Central memory CD4-positive, alpha-beta T cell (primary cell): Measurements from ENCODE around the gene KCNJ15.

Experiments used
- DNase-seq: peaks from one replicate; pipeline ENCODE4 v3.0.0; 2022

The KCNJ15 gene

DNA sequence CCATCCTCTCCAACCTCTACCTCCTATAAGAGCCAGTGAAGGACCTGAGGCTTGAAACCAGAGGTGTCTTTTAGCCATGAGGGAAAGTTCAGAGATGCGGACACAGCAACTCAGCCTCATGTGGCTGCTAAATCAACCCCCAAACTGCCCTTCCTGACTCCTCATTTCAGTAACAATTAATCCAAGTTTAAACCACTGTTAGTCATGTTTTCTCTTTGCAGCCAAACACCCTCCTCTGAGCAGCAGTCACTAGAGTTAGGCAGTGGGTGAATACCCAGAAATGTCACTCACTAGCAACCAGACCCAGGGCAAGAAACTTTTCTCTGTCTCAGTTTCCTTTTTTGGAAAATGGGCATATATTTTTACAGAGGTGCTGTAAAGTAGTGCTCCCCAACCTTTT lies 71.2 kb downstream of the KCNJ15 start:
- DNase-seq, result no peak

DNA sequence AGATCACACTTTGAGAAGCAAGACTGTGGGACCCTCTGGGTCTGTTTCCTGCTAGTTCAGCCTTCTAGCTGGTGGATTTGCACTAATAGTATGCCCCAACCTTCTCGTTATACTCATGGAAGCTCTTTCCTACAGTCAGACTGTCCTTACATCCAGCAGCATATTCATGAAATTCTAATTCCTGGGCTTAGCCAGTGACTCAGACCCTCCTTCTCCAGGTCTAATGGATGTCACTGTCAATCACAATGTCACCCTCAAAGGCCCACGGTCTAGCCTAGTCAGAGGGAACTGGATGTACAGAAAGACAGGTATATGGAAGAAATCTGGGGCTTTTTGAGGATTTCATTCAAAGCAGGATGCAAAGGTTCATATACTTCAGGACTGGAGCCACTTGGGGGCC lies 72.4 kb downstream of the KCNJ15 start:
- no peak for DNase-seq

DNA sequence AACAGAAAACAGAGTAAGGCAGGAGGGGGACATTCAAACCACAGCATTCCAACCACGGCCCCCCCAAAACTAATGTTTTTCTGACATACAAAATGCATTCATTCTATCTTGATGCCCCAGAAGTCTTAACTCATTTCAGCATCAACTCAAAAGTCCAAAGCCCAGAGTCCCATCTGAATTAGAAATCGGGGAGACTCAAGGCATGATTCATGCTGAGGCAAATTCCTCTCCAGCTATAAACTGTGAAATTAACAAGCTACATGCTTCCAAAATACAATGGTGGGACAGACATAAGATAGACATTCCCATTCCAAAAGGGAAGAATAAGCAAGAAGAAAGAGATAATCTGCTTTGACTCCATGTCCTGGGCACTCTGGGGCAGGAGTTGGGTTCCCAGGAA lies 73.9 kb downstream of the KCNJ15 start:
- no peak for DNase-seq

DNA sequence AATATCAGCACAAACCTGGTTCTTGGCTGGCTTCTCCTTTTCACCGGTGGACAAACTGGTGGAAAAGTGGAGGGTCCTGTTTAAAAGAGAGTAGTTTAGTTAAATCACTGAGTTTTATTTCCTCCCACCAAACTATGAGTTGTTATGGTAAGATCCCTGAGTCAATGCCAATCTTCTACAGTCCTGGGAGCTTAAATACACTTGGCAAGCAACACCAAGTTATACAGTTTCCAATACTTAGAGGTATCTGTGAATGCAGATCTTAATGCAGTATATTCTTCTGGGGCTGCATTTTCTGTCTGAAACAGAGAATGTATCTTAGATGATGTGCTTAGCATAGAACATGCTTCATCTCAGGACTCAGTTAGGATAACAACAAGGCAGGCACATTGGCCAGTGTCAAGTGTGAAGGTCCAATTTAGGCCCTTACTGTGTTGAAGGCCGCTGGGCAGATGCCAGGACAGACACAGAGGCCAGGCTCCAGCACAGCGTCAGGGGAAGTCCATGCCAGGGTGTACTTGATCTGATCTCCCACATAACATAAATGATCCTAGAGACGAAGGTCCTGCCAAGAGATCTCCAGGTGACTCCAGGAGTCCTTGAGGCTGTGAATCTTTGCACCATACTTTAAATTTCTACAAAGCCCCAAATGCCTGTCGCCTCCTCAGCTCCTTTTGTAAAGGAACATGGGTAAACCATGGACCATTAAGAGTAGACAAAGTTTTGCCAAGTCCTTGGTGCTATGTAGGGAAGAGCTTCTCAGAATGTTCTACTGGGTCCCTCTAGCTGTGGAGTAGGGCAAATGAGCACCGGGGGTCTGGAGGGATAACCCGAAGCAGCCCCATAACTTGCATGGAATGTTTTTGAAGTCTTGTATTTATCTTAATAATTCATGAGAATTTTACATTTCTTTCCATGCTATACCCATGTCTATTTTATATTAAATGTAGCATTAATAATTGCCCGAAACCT lies 76.8 kb downstream of the KCNJ15 start:
- no peak for DNase-seq

DNA sequence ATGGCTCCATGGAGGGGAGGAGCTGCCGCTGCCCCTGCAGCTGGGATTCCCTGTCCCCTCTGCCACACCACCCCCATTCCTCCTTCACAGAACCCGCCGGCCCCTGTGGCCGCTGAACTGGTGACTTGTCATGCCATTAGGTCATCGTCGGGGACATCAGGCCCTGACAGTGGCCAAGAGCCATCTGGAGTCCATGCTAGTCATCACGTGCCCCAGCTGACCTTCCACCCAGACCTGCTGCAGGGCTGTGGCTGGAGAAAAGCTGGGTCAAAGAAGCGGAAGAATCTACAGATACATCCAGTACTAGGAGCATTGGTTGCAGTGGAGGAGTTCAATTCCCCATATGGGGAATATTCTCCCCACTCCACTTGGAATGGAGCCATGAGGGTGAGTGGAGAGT lies 78.1 kb downstream of the KCNJ15 start:
- no peak for DNase-seq

DNA sequence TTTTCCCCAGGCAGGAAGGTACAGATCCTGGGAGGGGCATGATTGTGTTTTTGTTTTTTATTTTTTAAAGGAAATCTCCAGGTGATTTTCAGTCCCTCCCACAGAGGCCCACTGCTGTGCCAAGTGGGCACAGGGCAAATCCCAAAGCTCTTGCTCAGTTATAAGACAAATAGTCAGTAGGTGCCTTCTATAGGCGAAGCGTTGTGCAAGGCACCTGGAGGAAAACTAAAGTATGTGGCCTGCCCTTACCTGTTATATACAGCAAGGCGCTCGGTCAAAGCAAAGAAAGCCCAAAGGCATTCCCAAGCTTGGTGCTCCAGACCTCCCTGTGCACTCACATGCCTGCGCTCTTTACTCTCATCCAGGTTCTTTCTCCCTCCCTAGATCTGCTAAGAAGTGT lies 81.0 kb downstream of the KCNJ15 start:
- DNase-seq, result no peak

DNA sequence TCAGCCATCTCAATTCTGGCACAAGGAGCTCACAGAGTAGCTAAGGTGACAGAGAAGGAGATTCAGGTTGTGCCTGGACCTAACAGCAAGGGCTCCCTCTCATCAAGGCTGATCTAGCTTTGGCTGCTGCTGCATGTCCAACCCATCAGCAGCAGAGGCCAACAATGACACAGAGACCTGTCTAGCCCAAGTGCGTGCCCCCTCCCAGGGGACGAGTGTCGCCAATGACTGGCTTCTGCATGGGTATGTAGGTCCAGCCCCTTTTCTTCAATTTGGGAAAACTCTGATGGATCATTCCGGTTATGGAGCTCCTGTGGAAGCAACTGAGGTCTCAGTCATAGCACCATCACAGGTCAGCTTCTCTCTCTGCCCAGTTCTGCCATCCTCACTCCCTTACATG lies 83.3 kb downstream of the KCNJ15 start:
- no peak for DNase-seq

DNA sequence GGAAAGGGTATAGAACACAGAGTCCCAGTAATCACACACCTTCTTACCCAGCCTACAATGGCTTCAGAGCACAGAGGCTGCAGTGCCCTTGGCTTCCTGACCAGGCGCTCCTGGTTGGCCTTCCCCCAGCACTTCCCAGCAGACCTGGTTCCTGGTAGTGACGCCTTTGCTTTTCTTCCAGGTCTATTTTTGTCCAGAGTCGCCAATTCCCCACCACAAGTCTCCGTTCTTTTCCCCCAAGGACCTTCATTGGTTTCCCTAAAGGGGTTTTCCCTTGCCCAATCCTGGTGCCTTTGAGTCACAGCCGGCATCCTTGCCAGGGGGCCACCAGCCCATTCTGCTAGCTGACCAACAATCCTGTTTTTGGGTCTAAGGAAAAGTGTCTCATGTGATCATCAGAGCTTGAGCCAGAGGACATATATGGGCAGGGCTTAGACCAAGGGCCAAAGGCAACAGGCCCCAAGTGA lies 84.8 kb downstream of the KCNJ15 start:
- DNase-seq, result no peak

DNA sequence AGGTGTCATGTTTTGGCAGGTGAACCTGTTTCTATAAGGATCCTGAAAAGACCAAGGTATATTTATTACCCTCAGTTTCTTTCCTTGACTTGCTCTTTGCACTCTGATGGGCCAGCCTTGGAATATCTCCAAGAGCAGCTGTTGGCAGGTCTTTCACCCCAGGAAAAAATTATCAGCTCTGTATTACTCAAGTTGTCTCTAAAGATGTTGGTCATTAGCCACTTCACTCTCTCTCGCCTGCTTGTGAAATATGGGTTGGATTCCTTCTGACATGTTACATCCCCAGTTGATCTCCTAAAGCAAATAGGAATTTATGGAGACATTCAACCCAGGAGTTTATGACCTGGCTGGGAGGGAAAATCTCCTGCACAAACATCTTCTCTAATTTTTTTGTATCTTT lies 85.9 kb downstream of the KCNJ15 start:
- no peak for DNase-seq

DNA sequence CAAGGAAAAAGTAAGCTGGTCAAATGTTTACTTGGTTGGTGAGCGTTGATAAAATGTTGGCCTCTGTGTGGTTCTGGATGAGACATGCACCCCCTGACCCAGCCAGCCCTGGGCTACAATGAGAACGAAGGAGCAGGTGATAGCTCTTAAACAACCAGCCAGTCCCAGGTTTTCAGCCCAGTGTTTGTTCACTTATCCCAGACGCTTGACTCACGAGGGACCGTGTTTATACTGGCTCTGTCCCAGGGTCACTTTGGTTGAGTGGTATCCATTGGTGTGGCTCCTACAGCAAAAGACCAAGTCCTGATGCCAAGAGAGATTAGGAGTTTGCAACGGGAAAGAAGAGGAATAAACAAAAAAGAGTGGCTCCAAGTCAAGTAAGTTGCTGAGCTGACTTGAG lies 86.9 kb downstream of the KCNJ15 start:
- DNase-seq, result no peak

DNA sequence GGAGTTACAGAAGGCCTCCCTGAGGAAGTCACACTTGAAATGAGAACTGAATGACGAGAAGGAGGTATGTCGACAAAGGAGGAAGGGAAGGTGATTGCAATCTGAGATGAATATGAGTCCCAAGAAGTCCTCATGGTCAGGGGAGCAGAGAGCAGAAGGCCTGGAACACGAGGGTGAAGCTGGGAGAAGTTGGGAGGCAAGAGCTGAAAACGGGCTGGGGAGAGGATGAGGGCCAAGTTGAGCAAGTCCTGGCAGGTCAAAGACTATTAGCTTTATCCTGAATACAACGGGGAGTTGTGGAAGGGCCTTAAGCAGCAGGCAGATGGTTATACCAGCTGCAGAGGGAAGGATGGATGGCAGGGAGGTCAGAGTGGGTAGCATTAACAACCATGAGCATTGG lies 89.5 kb downstream of the KCNJ15 start:
- no peak for DNase-seq

DNA sequence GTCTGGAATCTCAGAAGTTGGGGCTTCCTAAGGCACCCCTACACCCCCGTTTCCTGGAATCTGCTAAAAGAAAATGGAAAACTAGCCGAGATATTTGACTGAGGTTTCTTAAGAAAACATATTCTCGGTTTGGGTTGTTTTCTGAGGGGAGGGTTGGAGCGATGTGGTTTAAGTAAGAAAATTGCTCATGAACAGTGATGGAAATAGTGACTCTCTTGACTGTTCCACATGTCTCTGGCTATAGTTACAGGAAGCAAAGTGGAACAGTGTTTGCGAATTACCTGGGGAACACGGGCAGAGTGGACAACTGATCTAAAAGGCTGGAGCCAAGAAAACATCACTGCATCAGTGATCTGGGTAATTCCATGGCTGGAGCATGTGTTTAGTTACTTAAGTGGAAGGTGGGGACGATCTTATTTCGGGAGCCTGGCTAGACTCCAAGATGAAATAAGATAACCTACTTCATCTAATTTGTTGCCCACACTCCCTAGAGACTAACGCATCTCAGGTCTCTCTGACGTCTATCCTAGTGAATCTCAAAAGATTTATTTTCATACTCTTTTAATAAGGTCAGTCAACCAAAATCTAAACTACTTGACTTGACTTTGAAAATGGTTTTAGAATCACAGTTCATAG lies 92.4 kb downstream of the KCNJ15 start:
- no peak for DNase-seq

DNA sequence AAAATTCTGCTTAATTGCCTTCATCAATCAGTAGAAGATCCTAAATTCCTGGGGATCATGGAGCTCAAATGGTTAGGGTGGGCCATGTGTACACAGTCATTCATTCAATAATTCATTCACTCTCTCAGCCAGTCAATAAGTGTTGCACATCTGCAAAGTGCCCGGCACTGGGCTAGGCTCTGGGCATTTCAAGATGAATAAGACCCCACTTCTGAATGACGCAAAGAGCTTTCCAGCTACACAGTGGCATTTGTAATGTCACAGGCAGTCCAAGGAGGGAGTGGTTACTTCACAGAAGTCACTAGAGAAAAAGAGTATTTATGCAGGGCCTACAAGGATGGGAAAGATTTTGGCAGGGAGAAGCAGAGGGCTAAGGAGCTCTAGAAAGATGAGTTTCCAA lies 93.2 kb downstream of the KCNJ15 start:
- no peak for DNase-seq

DNA sequence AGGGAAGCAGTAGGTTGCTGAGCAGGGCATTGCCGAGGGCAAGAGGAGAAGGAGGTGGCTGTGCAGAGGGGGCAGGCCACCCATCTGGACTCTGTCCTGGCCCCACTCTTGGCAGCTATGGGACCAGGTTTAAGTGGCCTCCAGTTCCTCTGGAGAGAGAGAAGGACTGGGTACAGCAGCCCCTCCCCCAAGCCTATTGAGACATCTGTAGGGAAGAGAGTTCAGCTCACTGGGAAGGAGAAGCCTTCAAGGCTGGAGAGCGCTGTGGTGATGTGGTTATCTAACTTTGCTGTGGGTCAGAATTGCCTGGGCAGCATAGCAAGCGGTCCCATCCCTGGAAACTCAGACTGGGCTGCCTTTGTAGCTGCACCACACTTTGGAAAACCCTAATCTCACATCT lies 93.9 kb downstream of the KCNJ15 start:
- DNase-seq, result no peak

DNA sequence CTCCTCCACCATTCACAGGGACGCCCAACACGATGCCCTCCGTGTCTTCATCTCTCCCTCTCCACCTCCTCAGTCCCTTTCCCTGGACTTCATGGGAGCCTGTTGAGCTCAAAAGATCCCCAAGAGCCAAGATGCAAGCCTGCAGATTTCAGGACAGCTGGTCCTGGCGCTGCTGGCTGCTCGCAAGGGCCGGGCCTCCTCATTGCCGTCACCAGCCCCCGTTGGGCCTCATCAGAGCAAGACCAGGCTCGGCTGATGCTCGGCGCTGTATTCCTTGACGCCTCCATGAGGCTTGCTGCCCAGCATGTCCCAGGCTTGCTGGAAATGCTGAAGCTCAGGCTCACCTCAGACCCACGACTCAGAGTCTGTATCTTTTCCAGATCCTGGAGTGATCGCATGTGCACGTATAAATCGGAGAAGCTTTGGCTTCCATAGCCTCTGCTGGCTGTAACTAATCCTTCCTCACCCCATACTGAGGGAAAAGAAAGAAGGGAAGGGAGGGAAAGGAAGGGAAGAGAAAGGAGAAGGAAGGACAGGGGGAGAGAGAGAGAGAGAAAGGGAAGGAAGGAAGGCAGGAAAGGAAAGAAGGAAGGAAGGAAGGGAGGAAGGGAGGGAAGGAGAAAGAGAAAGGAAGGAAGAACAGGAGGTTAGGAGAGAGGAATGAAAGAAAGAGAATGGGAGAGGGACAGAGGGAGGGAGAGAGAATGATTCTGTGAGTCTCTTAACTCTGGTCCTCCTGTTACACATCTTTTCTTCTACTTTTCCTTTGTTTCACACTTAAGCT lies 94.6 kb downstream of the KCNJ15 start:
- no peak for DNase-seq

DNA sequence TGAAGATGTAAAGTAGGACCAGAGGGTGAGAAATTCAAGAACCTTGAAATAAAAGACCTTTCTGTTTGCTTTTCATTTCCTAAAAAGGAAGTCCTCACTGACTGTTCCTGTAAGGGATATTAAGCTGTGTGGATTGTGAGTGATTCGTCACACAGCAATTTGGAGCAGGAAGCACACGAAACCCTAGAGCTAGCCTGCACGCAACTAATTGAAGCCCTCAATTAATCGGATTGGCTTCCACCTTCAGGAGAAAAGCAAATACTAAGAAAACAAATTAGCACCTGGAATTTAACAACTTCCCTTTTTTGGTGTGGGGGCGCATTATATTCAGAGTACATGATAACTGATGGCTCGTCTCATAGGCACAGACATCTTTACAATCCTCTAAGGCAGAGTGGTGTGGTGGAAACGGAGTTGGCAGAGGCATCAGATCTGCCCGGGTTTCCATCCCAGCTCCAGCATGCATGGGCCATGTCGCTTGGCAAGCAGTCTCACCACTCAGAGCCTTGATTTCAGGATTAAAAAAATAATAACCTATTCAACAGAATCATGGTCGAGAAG lies 95.2 kb downstream of the KCNJ15 start:
- no peak for DNase-seq

DNA sequence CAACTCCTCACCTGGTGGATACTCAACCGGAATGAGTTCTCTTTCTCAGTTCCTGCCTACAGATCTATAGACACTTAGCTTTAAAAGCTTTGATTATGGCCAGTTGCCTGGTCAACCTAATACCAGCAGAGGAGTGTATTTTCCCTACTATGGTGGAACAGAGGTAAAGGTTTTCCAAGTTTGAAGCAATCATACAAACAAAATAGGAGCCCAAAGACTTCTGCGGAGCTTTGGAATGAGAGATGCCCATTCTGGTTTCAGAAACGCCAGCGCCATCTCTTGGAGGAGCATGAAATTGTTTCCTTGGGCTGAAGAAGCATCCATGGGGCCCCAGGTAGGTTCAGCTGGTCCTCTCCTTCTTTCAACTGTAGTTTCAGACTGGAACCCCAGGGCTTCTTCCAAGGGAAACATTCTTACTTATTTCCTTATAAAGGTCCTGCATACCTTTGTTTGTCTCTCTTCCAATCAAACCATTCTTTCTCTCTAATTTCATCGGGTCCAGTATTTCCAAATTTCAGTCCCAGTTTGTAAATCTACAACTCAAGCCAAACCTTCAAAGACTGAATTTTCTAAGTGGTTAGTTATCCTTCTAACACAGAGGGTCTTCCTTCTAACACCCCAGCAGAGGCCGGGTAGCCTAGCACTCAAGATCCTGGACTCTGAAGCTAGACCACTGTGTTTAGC lies 95.9 kb downstream of the KCNJ15 start:
- DNase-seq, result no peak

DNA sequence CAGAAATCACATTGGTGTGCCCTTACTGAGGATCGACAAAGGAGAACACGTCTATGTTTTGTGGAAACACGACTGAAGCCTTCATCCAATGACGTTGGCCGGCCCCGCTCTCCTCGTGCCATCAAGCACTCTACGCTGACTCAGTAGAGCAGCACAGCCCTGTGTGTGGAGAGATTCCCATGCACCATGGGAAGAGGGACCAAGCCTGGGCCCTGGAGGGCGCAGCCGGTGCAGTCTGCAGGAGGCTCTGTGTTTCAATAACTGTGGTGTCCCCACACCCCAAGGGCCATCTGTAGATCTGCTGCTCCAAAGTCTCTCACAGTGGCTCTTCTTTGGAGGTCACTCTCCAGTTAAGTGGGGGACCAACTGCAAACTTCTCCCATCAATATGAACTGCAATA lies 97.4 kb downstream of the KCNJ15 start:
- DNase-seq, result no peak

DNA sequence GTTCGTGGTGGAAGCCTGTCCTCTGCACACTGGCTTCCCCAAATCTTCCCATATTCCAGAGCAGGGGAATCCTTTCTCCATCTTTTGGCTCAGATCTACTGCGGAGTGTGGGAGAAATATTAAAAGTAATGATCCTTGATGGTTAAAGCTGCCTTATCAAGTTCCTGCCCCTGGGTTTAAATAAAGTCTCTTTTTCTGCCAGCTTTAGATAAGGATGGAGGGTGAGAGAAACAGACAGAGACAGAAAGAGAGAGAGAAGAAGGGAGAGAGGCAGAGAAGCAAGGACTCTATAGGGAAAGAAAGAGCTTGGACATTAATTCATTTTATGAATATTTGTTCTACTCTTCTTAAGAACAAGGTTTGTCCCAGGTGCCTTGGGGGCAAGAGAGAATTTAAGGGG lies 98.0 kb downstream of the KCNJ15 start:
- no peak for DNase-seq

DNA sequence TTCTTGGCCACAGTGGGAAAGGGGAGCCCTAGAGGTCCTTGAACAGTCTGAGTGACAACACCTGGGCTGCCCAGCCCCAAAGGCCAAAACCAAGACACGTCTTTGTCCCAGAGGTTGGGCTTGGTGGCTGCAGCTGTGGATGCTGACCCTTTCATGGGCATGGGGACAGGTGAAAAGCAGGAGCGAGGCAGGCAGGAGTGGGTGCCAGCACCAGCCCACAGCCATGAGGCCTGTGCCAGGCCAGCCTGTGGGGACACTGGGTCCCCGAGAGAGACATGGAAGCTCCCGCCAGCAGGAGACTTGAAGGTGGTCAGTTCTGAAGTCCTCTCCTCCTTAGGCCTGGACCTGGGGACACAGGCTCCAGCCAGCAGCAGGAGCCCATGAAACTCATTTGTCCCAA lies 98.6 kb downstream of the KCNJ15 start:
- no peak for DNase-seq

DNA sequence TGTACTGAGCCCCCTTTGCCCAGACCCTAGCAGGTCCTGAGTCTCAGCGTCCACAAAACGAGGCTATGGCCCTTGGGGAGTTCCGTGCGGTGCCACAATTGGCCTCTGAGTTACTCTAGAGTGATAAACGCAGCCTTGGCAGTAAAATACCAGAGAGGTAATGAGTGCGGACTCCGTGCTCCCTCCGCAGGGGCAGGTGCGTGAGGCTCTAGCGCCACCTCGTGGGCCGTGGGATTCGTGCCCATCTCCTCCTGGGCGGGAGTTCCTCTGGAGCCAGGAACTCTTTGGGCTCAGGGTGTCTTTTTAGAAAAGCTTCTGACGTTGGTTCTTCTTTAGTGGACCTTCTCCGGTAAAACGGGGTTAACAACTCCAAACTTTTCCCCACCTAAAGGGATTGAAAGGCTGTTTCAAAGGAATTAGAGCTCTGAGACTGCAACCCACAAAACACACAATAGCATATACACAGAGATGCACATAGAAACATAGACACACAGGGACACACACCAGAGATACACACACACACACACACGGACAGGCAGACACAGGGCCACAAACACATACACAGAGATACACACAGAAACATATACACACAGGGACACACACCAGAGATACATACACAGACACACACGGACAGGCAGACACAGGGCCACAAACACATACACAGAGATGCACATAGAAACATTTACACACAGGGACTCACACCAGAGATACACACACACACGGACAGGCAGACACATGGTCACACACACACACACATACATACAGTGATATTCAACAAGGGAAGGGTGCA lies 99.4 kb downstream of the KCNJ15 start:
- peak; percentile 31 for DNase-seq
